ENCODE data around the gene PLA2G4D. TPM values are rescaled to one million over a fixed set of nuclear protein-coding genes. Genes with fewer than 3 reads are reported as not detected.

The PLA2G4D gene
- total RNA-seq, 1 experiment from 2014 or later = 0.34 TPM

GRCh38 chr15:42085721-42086120, 8.6 kb downstream of the PLA2G4D start:
- Histone ChIP-seq H4K20me1 (ENCODE audit: insufficient read depth) (no peaks in the 10 kb centered on the region), H3K79me2 (ENCODE audit: insufficient read depth, low read length) (no peaks in the 10 kb centered on the region), H3K9ac (ENCODE audit: low read length) (no peak overlapping the region), H2AFZ (ENCODE audit: low read depth, low read length, poor library complexity, severe bottlenecking) (no peak overlapping the region), H3K4me3 (replicated peaks in 1 of 2; ENCODE audit: low read depth in 1 of 2, low read length in 2 of 2) (no peak overlapping the region), H3K27ac (ENCODE audit: low read depth, low read length) (no peak overlapping the region), H3K9me3 (ENCODE audit: control insufficient read depth in 1 of 2, insufficient read depth in 1 of 2, low read depth in 1 of 2, low read length in 2 of 2) (no peaks in the 10 kb centered on the region), H3K36me3 (ENCODE audit: control insufficient read depth in 1 of 2, insufficient read depth in 2 of 2, low read length in 2 of 2) (no peaks in the 10 kb centered on the region), H3K27me3 (ENCODE audit: insufficient read depth, low read length) (no peaks in the 10 kb centered on the region), H3K4me1 (ENCODE audit: control insufficient read depth in 1 of 2, insufficient read depth in 2 of 2, low read length in 2 of 2) (peaks cover 0 to 13% of the 10 kb centered on the region in 2 experiments; a peak in 1 of 4 replicates), H3K9me2 (ENCODE audit: insufficient read depth) (no peaks in the 10 kb centered on the region), H3K4me2 (ENCODE audit: low read length) (no peak overlapping the region)
- no peak for ATAC-seq
- TF ChIP-seq ZBTB33 (IDR thresholded peaks at IDR 0.05; ENCODE audit: extremely low read depth, insufficient replicate concordance, low read length) = no peak
- no peak for TF ChIP-seq SRF (IDR thresholded peaks at IDR 0.05; ENCODE audit: low read depth)
- no peak for TF ChIP-seq CTCF (IDR thresholded peaks at IDR 0.05 in 2 of 3, conservative IDR thresholded peaks at IDR 0.05 in 1 of 3; ENCODE audit: borderline replicate concordance in 1 of 3, insufficient read depth in 1 of 3, low read depth in 2 of 3, low read length in 2 of 3)
- TF ChIP-seq SIN3A (IDR thresholded peaks at IDR 0.05; ENCODE audit: low read depth) = no peak
- TF ChIP-seq TCF7L2 (IDR thresholded peaks at IDR 0.05; ENCODE audit: borderline replicate concordance, extremely low read depth, insufficient read depth, insufficient read length) = no peak
- TF ChIP-seq ZFX (IDR thresholded peaks at IDR 0.05) = no peak
- TF ChIP-seq MAX (IDR thresholded peaks at IDR 0.05) = no peak
- no peak for TF ChIP-seq POLR2A (IDR thresholded peaks at IDR 0.05; ENCODE audit: borderline replicate concordance, extremely low read depth, insufficient read depth, insufficient read length)
- no peak for TF ChIP-seq POLR2AphosphoS5 (IDR thresholded peaks at IDR 0.05; ENCODE audit: low read depth, low read length)
- TF ChIP-seq CBX3 (IDR thresholded peaks at IDR 0.05; ENCODE audit: low read depth) = no peak
- no peak for TF ChIP-seq REST (IDR thresholded peaks at IDR 0.05; ENCODE audit: low read depth)
- no peak for TF ChIP-seq ELF1 (IDR thresholded peaks at IDR 0.05; ENCODE audit: borderline replicate concordance, low read depth)
- no peak for TF ChIP-seq SP1 (IDR thresholded peaks at IDR 0.05; ENCODE audit: low read depth)
- TF ChIP-seq CEBPB (IDR thresholded peaks at IDR 0.05; ENCODE audit: low read depth) = no peak
- TF ChIP-seq YY1 (IDR thresholded peaks at IDR 0.05; ENCODE audit: extremely low read depth, insufficient replicate concordance, low read depth, low read length) = no peak
- TF ChIP-seq ZNF274 (IDR thresholded peaks at IDR 0.05; ENCODE audit: low read depth, low read length) = no peak
- TF ChIP-seq RAD21 (IDR thresholded peaks at IDR 0.05; ENCODE audit: low read depth) = no peak
- ChIA-PET RAD21 (ENCODE audit: low non-redundant PET in 1 of 2, low total read pairs in 2 of 2, uncharacterized antibody in 2 of 2, unreplicated experiment in 2 of 2) (no interaction called here), POLR2A (no interaction called here), CTCF (interaction anchor here (0.6 to 3.1 kb wide), 5 partner anchors 8 to 112 kb away, joined by 3 to 24 read pairs (median 5); partner anchors contain the start of gene PLA2G4D)
- no TSS peak for BruUV-seq (replicated peaks)
- intact Hi-C loops (cut with micrococcal nuclease) = no loop called here
- DNase-seq (ENCODE audit: low read depth, low spot score) = no peak
